WTC11 (cell line): ENCODE data around the gene BMP7. TPM values are rescaled to one million over a fixed set of nuclear protein-coding genes. Genes with fewer than 3 reads are reported as not detected.
A peak's percentile ranks its signal among the peaks of the same experiment; 100 is the strongest.

Experiments used
- ATAC-seq: fragments of 200-7000 bp; cut with Tn5 transposase; 2 replicates; pipeline ENCODE4 v1.10.0; 2021; ENCODE audit warnings: mild to moderate bottlenecking, moderate library complexity
- CTCF ChIA-PET: fragments of 300-600 bp; sonication (Branson Sonifier 250); formaldehyde crosslinking; loops from one replicate; lab custom pipeline; 2021; ENCODE audit warnings: antibody characterized with exemption; lab: Charles Lee
- POLR2A ChIA-PET: fragments of 350-600 bp; sonication (Branson Sonifier 250); formaldehyde crosslinking; loops from one replicate; lab custom pipeline; 2021; ENCODE audit warnings: antibody characterized with exemption; lab: Charles Lee
- DNase-seq: peaks from one replicate; pipeline ENCODE4 v3.0.0; 2021; ENCODE audit warnings: low spot score
- H3K27ac Mint-ChIP-seq: 2 replicates; pipeline ENCODE4 v1.8.0; 2021; ENCODE audit warnings: mixed read lengths
- H3K27me3 Mint-ChIP-seq: 2 replicates; pipeline ENCODE4 v1.8.0; 2021; ENCODE audit warnings: low read depth, mild to moderate bottlenecking, moderate library complexity, mixed read lengths
- H3K36me3 Mint-ChIP-seq: 2 replicates; pipeline ENCODE4 v1.8.0; 2021; ENCODE audit warnings: mixed read lengths
- H3K4me1 Mint-ChIP-seq: 2 replicates; pipeline ENCODE4 v1.8.0; 2022; ENCODE audit warnings: mixed read lengths
- H3K4me3 Mint-ChIP-seq: 2 replicates; pipeline ENCODE4 v1.8.0; 2021; ENCODE audit warnings: mild to moderate bottlenecking, moderate library complexity, mixed read lengths
- H3K9me3 Mint-ChIP-seq: 2 replicates; pipeline ENCODE4 v1.8.0; 2021; ENCODE audit warnings: mixed read lengths
- ATF6 ChIP-seq: sonication (generic); formaldehyde crosslinking; IDR thresholded peaks from 2 replicates; pipeline ENCODE4 v1.8.1; 2023; ENCODE audit warnings: mild to moderate bottlenecking, missing genetic modification reagents
- E2F5 ChIP-seq: sonication (generic); formaldehyde crosslinking; IDR thresholded peaks from 2 replicates; pipeline ENCODE4 v1.8.1; 2022; ENCODE audit warnings: mild to moderate bottlenecking, moderate library complexity, missing genetic modification reagents
- ETV6 ChIP-seq: sonication (generic); formaldehyde crosslinking; IDR thresholded peaks from 2 replicates; pipeline ENCODE4 v1.8.1; 2022; ENCODE audit warnings: mild to moderate bottlenecking, missing genetic modification reagents
- FOXJ3 ChIP-seq: sonication (generic); formaldehyde crosslinking; IDR thresholded peaks from 2 replicates; pipeline ENCODE4 v1.9.0; 2021; ENCODE audit warnings: missing genetic modification reagents, mild to moderate bottlenecking, borderline replicate concordance
- JAZF1 ChIP-seq: fragments of 250-450 bp; sonication (Bioruptor Pico); IDR thresholded peaks from 2 replicates; pipeline ENCODE4 v1.9.0; 2021; ENCODE audit warnings: moderate library complexity, mild to moderate bottlenecking, inconsistent platforms
- NFE2L1 ChIP-seq: sonication (generic); formaldehyde crosslinking; IDR thresholded peaks from 2 replicates; pipeline ENCODE4 v1.8.1; 2023; ENCODE audit warnings: missing genetic modification reagents
- NR2C2 ChIP-seq: sonication (generic); formaldehyde crosslinking; IDR thresholded peaks from 2 replicates; pipeline ENCODE4 v1.8.0; 2022; ENCODE audit warnings: mild to moderate bottlenecking, missing genetic modification reagents
- OVOL2 ChIP-seq: fragments of 250-450 bp; sonication (Bioruptor Pico); IDR thresholded peaks from 2 replicates; pipeline ENCODE4 v1.9.0; 2021; ENCODE audit warnings: mild to moderate bottlenecking, borderline replicate concordance
- TP53 ChIP-seq: sonication (generic); formaldehyde crosslinking; IDR thresholded peaks from 2 replicates; pipeline ENCODE4 v1.8.1; 2023; ENCODE audit warnings: mild to moderate bottlenecking, missing genetic modification reagents
- USF2 ChIP-seq: sonication (generic); formaldehyde crosslinking; IDR thresholded peaks from 2 replicates; pipeline ENCODE4 v1.8.1; 2023; ENCODE audit warnings: mild to moderate bottlenecking, missing genetic modification reagents, moderate library complexity
- ZNF263 ChIP-seq: sonication (generic); formaldehyde crosslinking; IDR thresholded peaks from 2 replicates; pipeline ENCODE4 v1.8.1; 2022; ENCODE audit warnings: low read depth, mild to moderate bottlenecking, moderate library complexity, missing genetic modification reagents
- ZNF423 ChIP-seq: fragments of 250-450 bp; sonication (Bioruptor Pico); IDR thresholded peaks from 2 replicates; pipeline ENCODE4 v2.1.2; 2022; ENCODE audit warnings: mild to moderate bottlenecking, moderate library complexity
- ZNF425 ChIP-seq: fragments of 250-450 bp; sonication (Bioruptor Pico); conservative IDR thresholded peaks from 2 replicates; pipeline ENCODE4 v1.9.0; 2021; ENCODE audit warnings: mild to moderate bottlenecking
- ZNF671 ChIP-seq: fragments of 250-450 bp; sonication (Bioruptor Pico); IDR thresholded peaks from 2 replicates; pipeline ENCODE4 v1.8.0; 2021; ENCODE audit warnings: mild to moderate bottlenecking
- total RNA-seq: library from RNA; stranded (reverse); gene quantifications from 3 replicates; pipeline ENCODE4 v1.2.3, GENCODE V29; 2021

The BMP7 gene
- total RNA-seq, 1 experiment from 2014 or later, result 40.7 TPM

- no peaks in the 10 kb centered on the region for H3K9me3 Mint-ChIP-seq
- H3K4me1 Mint-ChIP-seq, result peaks cover 30% of the 10 kb centered on the region
- TF ChIP-seq FOXJ3 (CRISPR knock-in tag) (no peak), ATF6 (CRISPR knock-in tag) (no peak), ZNF263 (CRISPR knock-in tag) (no peak), ZNF423 (CRISPR knock-in tag) (no peak)
- ATAC-seq (no peak), DNase-seq (no peak)
- H3K36me3 Mint-ChIP-seq, result peaks cover 5% of the 10 kb centered on the region; the same call in 1 of the 2 replicates
- H3K4me3 Mint-ChIP-seq, result no peak overlapping the region
- CTCF ChIA-PET, result interaction anchor here (0.7 to 1.9 kb wide), 2 partner anchors 155 to 169 kb away, joined by 3 to 8 read pairs; no protein-coding TSS in a partner anchor
- 0 out of 2 replicates have a peak overlapping the region, but pooled peaks have one; percentile 12 for H3K27ac Mint-ChIP-seq
- no peaks in the 10 kb centered on the region for H3K27me3 Mint-ChIP-seq
- POLR2A ChIA-PET, result no interaction called here
Observed at GRCh38 chr20:57177636-57178280, 88.7 kb downstream of the BMP7 start.

- ChIA-PET CTCF (no interaction called here), POLR2A (no interaction called here)
- no peak for TF ChIP-seq NR2C2
- TF ChIP-seq ETV6 (CRISPR knock-in tag), result no peak
- TF ChIP-seq JAZF1, result no peak
- TF ChIP-seq ZNF671 (CRISPR knock-in tag), result no peak
- no peaks in the 10 kb centered on the region for H3K27me3 Mint-ChIP-seq
- H3K36me3 Mint-ChIP-seq, result peaks cover 11% of the 10 kb centered on the region; the same call in 1 of the 2 replicates
- ATAC-seq, result no peak
- H3K4me3 Mint-ChIP-seq, result no peak overlapping the region
- peaks cover 30% of the 10 kb centered on the region for H3K4me1 Mint-ChIP-seq
- H3K9me3 Mint-ChIP-seq, result no peaks in the 10 kb centered on the region
- H3K27ac Mint-ChIP-seq, result no peak overlapping the region
- no peak for DNase-seq
Observed at GRCh38 chr20:57176842-57177241, 89.6 kb downstream of the BMP7 start.

GRCh38 chr20:57175397-57176010 lies 90.9 kb downstream of the BMP7 start:
- H3K36me3 Mint-ChIP-seq, result peaks cover 17% of the 10 kb centered on the region
- no peaks in the 10 kb centered on the region for H3K9me3 Mint-ChIP-seq
- TF ChIP-seq ZNF671 (CRISPR knock-in tag) (no peak), ZNF425 (CRISPR knock-in tag) (no peak), E2F5 (CRISPR knock-in tag) (no peak), USF2 (CRISPR knock-in tag) (no peak), NFE2L1 (CRISPR knock-in tag) (no peak), TP53 (no peak), OVOL2 (no peak)
- H3K27me3 Mint-ChIP-seq, result no peaks in the 10 kb centered on the region
- ChIA-PET POLR2A (no interaction called here), CTCF (no interaction called here)
- DNase-seq, result no peak
- ATAC-seq, result no peak
- H3K4me1 Mint-ChIP-seq, result peaks cover 21% of the 10 kb centered on the region
- no peak overlapping the region for H3K4me3 Mint-ChIP-seq
- no peak overlapping the region for H3K27ac Mint-ChIP-seq
